Activated CD4-positive, alpha-beta T cell treated with anti-CD3 and anti-CD28 coated beads, Interleukin-10, Interleukin-2, amounts not matched to agents 100 ng/mL and 50 ng/mL, durations not matched to agents 16 hours and 8 hours (primary cell): ENCODE results near the gene ITFG1.

ENCODE experiments used
- DNase-seq: peaks from one replicate; pipeline ENCODE4 v3.0.0-alpha.2; 2020

ITFG1 gene

GRCh38 chr16:47320546-47321310, 140.1 kb downstream of the ITFG1 start:
- no peak for DNase-seq

- no peak for DNase-seq
These were observed 143.2 kb downstream of the ITFG1 start for GRCh38 chr16:47317465-47318240.

GRCh38 chr16:47316442-47317015, 144.3 kb downstream of the ITFG1 start:
- DNase-seq = no peak

GRCh38 chr16:47311738-47312505, 148.9 kb downstream of the ITFG1 start:
- no peak for DNase-seq

GRCh38 chr16:47310792-47311211, 150.1 kb downstream of the ITFG1 start:
- no peak for DNase-seq

- no peak for DNase-seq
These were observed 151.1 kb downstream of the ITFG1 start for GRCh38 chr16:47309581-47310312.

GRCh38 chr16:47308601-47309000, 152.3 kb downstream of the ITFG1 start:
- no peak for DNase-seq

- DNase-seq = no peak
These were observed 156.3 kb downstream of the ITFG1 start for GRCh38 chr16:47304563-47304962.

GRCh38 chr16:47299587-47299986, 161.3 kb downstream of the ITFG1 start:
- no peak for DNase-seq

- DNase-seq = no peak
These were observed 175.9 kb downstream of the ITFG1 start for GRCh38 chr16:47284999-47285398.

- no peak for DNase-seq
These were observed 182.4 kb downstream of the ITFG1 start for GRCh38 chr16:47278306-47278970.

GRCh38 chr16:47276522-47276921, 184.3 kb downstream of the ITFG1 start:
- DNase-seq = no peak

GRCh38 chr16:47262938-47263337, 197.9 kb downstream of the ITFG1 start:
- no peak for DNase-seq

- DNase-seq = no peak
These were observed 200.4 kb downstream of the ITFG1 start for GRCh38 chr16:47260503-47260902.

- DNase-seq = peak; percentile 30
These were observed 201.9 kb downstream of the ITFG1 start for GRCh38 chr16:47258874-47259461.

- DNase-seq = no peak
These were observed 206.1 kb downstream of the ITFG1 start for GRCh38 chr16:47254756-47255155.

GRCh38 chr16:47250983-47251382, 209.9 kb downstream of the ITFG1 start:
- no peak for DNase-seq

GRCh38 chr16:47247690-47248089, 213.2 kb downstream of the ITFG1 start:
- DNase-seq = no peak

- no peak for DNase-seq
These were observed 216.7 kb downstream of the ITFG1 start for GRCh38 chr16:47244206-47244605.

GRCh38 chr16:47241061-47241460, 219.8 kb downstream of the ITFG1 start:
- DNase-seq = no peak

GRCh38 chr16:47236716-47237115, 224.1 kb downstream of the ITFG1 start:
- no peak for DNase-seq
